Fibroblast of lung (primary cell): ENCODE results near the gene EPO.

Experiments used
- EZH2 ChIP-seq: IDR thresholded peaks from 2 replicates; pipeline ENCODE4 v1.5.1; 2012; ENCODE audit warnings: low read length, control low read depth, mild to moderate bottlenecking; ENCODE audit errors: missing control alignments
- TF ChIP-seq, protein P1 (sequence below), 2 donors: IDR thresholded peaks in 1 of 2; conservative IDR thresholded peaks in 1 of 2; 1 replicate in 1 of 2; 2 replicates in 1 of 2; pipeline ENCODE4 v1.5.1; 2011 to 2012; ENCODE audit warnings: low read length in 2 of 2, control low read depth in 1 of 2, inconsistent platforms in 1 of 2, low read depth in 1 of 2, mild to moderate bottlenecking in 1 of 2

DNA sequence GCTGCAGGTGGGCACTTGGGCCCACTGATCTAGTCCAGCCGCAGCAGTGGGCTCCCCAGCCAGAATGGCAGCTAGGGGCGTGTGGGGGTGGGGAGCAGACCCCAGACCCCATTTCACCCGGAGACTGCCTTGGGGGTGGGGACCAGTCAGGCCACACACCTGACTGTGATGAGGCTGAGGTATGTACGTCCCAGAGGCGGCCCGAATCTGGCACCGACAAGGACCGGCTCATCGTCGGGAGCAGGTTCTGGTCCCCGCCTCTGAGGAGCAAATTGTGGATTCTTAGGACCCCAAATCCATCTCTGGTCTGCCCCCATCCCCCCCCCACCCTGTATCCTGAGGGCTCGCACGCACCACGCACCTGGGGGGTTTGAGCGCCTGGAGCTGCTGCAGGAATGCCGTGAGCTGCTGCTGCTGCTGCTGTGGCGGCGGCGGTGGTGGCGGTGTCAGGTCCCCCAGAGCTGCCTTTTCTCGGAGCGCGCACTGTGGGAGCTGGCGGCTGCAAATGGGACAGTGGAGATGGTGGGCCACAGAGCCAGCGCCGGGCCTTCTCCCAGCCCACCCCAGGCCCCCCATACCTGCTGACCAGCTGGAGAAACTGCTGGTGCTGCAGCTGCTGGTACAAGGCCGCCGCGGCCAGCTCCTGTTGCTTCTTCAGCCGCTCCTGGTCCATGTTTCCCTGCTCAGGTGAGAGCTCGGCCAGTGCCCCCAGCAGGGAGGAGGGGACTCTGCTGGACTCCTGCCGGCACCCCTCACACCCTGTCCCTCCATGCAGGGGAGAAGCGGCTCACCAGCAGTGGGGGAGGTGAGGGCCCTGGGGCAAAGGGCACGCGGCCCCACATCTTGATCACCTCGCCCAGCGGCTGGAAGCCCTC lies 36.4 kb upstream of the EPO start:
- TF ChIP-seq, protein P1, sequence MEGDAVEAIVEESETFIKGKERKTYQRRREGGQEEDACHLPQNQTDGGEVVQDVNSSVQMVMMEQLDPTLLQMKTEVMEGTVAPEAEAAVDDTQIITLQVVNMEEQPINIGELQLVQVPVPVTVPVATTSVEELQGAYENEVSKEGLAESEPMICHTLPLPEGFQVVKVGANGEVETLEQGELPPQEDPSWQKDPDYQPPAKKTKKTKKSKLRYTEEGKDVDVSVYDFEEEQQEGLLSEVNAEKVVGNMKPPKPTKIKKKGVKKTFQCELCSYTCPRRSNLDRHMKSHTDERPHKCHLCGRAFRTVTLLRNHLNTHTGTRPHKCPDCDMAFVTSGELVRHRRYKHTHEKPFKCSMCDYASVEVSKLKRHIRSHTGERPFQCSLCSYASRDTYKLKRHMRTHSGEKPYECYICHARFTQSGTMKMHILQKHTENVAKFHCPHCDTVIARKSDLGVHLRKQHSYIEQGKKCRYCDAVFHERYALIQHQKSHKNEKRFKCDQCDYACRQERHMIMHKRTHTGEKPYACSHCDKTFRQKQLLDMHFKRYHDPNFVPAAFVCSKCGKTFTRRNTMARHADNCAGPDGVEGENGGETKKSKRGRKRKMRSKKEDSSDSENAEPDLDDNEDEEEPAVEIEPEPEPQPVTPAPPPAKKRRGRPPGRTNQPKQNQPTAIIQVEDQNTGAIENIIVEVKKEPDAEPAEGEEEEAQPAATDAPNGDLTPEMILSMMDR (conservative IDR thresholded peaks at IDR 0.05 in 1 of 2, IDR thresholded peaks at IDR 0.05 in 1 of 2; ENCODE audit: low read depth in 1 of 2, low read length in 2 of 2): no peak
- no peak for TF ChIP-seq EZH2
